COR-L47 (cell line): ENCODE measurements around the gene B9D2.
"Not testable (repeated sequence)": the region's sequence is repeated elsewhere in the genome, so short reads cannot be mapped to it uniquely, and the experiment has no call there.

ENCODE experiments used
- DNase-seq: peaks from one replicate; lab custom pipeline; 2025; lab: John Stamatoyannopoulos, UW

Gene B9D2

DNA sequence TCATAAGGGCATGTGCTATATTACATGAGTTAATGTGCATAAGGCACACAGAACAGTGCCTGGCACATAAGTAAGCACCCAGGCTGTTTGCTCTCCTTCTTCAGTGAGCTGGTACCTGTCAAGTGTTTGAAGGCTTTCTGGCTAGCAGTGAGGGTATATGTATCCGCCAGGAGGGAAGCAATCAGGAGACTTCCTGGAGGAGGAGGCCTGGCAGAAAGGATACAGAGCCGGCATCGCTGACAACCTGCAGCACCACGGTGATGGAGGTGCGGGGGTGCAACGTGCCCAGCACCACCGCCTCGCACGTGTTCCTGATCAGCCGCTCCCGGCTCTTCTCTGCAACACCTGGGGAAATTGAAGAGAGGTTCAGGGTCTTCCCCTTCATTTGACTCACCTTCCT lies 27.7 kb upstream of the B9D2 start:
- DNase-seq = no peak

DNA sequence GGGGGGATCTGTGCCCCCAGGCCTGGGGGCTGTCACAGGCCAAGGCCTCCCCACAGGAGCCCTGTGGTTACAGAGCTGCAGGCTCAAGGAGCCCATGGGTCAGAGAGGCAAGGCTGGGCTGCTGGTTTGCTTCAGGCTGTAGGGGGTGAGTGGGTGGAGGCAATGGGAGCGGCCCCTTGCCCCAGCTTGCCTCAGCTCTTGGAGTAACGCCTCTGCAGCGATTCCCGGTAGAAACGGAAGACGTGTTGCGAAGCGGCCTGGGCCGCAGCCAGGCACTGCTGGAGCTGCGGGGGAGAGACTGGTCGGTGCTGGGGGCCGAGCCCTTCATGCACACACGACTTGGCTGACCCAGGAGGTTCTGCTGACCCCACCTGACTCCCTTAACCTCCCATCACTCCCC lies 22.5 kb upstream of the B9D2 start:
- DNase-seq = no peak

DNA sequence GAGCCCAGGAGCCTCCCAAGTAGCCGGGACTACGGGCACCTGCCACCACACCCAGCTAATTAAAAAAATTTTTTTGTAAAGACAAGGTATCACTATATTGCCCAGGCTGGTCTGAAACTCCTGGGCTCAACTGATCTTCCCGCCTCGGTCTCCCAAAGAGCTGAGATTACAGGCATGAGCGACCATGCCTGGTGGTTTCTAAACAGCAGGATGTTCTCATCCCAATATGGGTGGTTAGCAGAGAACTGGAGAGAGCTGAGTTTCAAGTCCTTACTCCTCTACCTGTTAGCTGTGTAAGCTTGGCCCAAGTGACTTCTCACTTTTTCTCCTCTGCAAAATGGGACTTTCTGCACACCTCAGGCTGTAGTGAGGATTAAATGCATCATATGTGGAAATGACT lies 20.4 kb upstream of the B9D2 start:
- no peak for DNase-seq

DNA sequence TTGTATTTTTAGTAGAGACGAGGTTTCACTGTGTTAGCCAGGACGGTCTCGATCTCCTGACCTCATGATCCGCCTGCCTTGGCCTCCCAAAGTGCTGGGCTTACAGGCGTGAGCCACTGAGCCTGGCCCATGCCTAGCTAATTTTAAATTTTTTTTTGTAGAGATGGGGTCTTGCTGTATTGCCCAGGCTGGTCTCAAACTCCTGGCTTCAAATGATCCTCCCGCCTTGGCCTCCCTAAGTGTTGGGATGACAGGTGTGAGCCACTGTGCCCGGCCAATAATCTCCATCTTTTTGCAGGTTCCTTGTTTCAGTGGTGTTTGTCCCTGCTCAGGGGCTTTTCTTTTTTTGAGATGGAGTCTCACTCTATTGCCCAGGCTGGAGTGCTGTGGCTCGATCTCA lies 17.6 kb upstream of the B9D2 start:
- not testable (repeated sequence) for DNase-seq

DNA sequence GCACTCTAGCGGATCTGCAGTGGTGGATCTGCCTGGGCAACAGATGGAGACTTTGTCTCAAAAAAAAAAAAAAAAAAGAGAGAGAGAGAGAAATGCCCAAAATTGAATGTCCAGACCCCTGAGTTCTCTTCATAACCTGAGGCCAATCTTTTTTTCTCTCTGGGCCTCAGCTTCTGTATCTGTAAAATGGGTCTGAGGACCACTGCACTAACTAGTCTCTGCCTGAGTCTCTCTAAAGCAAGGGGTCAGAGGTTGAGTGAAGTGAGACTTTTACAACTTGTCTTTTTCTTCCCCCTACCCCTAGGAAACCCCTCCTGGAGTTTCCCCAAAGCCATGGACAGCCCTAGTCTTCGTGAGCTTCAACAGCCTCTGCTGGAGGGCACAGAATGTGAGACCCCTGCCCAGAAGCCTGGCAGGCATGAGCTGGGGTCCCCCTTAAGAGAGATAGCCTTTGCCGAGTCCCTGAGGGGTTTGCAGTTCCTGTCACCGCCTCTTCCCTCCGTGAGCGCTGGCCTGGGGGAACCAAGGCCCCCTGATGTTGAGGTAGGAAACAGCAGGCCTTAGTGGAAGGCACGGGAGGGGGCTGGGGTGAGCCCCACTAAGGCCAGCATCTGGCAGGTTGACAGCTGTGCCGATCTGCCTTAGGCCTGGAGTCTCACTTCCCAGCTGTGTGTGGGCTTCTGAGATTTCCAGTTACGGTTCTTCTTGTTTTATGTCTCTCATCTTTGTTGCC lies 14.2 kb upstream of the B9D2 start:
- no peak for DNase-seq

DNA sequence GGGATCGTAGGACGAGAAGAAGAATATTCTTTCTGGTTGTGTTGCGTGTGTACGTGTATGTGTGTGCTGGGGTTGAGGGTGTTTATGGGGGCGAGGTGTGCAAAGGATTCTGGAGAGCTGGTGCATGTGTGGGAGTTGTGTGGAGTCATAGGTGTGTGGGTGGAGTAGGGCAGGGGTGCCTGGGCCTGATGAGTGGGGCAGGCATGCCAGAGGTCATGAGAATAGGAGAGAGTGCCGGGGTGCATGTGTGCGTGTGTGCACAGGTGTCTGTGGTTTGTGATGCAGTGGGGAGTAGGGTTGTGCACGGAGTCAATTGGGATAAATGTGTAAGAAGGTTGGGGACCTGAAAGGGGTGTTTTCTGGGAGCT lies 13.0 kb upstream of the B9D2 start:
- DNase-seq = no peak

DNA sequence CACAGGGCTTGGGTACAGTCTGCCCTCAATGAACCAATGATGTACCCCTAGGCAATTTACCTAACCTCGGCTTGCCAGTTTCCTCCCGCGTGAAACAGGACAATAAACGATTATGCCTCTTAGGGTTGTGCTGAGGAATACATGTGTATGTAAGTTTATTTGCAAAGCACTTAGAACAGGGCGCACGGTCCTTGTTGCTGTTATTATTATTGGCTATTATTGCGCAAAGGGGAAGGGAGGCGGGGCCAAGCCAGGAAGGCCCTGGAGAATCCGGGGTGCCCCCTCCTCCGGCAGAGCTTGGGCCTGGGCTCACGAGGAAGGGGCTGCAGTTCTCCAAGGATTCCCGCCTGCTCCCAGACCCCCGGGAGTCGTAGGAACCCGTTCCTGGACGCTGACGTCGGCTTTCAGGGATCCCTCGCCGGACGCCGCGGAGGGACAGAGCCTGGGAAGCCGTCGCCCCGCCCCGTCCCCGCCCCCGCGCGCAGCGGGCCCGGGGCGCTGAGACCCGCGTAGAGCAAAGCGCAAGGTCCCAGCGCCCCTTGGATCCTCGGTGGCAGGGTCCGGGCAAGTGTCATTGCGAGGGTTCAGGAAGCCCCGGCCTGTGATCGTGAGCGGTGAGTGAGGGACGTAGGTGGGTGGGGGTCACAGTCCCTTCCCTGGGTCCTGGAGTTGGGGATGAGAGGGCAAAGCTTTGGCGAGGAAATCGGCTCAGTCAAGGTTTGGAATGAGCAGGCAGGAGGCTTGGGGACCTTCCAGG lies 12.5 kb upstream of the B9D2 start, which contains the start of gene TMEM91:
TSS of gene TMEM91 (plus strand) at position 293 of the 757 bp plus-strand sequence. CDS start 1,777 bp downstream, outside the sequence.
- DNase-seq = no peak

DNA sequence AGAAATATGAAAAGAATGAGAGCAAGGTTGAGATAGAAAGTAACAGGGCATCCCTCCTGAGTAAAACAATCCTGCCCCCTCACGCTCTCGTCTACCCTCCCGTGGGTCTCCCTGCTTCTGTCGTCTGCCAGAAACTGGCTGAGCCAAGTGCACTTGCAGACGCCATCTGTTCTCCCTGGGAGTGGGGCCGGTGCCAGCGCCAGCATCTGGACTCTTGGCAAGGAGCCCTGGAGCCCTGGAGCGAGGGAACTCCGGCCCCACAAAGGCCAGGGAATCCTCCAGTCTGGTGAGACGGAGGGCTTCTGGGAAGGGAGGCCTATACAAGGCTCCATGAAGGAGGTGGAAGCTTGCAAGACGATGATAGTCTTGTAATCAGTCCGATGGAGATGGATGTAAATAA lies 10.0 kb upstream of the B9D2 start:
- peak; percentile 95 for DNase-seq

DNA sequence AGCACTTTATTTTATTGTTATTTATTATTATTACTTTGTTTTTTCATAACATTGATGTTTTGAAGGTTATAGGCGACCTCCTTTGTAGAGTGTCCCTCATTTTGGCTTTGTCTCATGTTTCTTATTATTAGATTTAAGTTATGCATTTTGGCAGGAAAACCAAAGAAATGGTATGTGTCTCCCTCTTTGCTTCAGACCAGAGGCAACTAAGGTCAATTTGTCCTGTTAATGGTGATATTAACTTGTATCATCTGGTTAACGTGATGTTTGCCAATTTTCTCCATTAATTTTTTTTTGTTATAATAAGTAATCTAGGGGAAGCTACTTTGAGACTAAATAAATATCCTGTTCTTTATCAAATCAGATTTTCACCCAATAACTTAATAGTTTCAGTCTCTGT lies 8.6 kb upstream of the B9D2 start:
- DNase-seq = no peak

DNA sequence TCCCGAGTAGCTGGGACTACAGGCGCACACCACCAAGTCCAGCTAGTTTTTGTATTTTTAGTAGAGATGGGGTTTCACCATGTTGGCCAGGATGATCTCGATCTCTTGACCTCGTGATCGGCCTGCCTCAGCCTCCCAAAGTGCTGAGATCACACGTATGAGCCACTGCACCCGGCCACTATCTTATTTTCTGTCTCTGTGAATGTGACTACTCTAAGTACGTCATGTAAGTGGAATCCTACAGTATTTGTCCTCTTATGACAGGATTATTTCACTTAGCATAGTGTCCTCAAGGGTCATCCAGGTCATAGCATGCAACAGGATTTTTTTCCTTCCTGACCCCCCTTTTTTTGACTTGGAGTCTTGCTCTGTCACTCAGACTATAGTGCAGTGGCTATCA lies 7.6 kb upstream of the B9D2 start:
- no peak for DNase-seq

DNA sequence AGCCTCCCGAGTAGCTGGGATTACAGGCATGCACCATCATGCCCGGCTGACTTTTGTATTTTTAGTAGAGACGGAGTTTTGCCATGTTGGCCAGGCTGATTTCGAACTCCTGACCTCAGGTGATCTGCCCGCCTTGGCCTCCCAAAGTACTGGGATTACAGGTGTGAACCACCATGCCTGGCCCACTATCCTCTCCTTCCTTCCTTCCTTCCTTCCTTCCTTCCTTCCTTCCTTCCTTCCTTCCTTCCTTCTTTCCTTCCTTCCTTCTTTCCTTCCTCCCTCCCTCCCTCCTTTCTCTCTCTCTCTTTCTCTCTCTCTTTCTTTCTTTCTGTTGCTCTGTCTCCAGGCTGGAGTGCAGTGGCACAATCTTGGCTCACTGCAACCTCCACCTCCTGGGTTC lies 7.2 kb upstream of the B9D2 start:
- not testable (repeated sequence) for DNase-seq

DNA sequence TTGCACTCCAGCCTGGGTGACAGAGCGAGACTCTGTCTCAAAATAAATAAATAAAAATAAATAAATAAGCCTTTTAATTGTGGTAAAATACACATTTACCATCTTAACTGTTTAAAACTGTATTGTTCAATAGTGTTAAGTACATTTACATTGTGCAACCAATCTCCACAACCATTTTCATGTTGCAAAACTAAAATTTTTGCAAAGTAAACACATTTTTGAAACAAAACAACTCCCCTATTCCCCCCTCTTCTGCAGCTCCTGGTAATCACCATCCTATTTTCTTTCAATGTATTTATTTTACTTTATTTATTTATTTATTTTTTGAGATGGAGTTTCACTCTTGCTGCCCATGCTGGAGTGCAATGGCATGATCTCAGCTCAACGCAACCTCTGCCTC lies 5.8 kb upstream of the B9D2 start:
- no peak for DNase-seq

DNA sequence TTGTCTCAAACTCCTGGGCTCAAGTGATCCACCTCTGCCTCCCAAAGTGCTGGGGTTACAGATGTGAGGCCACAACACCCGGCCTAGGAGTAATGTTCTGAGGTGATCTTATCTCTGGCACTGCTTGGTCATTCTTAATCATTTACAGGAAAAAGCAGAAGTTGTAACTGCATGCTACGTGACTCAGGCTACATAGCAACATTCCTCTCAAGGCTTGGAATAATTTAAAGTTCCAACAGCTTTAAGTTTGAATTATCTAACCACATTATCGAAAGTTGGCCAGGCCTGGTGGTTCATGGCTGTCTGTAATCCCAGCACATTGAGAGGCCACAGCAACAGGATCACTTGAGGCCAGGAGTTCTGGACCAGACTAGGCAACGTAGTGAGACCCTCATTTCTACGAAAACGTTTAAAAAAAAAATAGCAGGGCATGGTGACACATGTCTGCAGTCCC lies 3.9 kb upstream of the B9D2 start:
- DNase-seq = no peak

DNA sequence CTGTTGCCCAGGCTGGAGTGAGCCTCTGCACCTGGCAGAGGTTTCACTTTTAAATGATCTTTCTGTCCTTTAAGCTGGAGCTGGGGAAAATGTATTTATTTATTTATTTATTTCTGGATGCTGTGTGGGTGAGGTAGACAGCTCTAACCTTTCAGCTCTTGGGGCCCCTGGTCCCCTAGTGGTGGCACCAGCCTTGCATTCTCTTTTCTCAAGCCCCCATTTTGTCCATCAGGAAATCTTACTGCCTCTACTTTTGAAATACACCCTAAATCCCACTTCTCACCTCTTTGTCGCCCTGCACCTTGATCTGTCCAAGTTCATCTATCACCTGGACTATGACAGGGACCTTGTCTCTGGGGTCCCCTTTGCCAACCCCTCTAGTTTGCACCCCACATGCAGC lies 2.1 kb upstream of the B9D2 start:
- DNase-seq = no peak

DNA sequence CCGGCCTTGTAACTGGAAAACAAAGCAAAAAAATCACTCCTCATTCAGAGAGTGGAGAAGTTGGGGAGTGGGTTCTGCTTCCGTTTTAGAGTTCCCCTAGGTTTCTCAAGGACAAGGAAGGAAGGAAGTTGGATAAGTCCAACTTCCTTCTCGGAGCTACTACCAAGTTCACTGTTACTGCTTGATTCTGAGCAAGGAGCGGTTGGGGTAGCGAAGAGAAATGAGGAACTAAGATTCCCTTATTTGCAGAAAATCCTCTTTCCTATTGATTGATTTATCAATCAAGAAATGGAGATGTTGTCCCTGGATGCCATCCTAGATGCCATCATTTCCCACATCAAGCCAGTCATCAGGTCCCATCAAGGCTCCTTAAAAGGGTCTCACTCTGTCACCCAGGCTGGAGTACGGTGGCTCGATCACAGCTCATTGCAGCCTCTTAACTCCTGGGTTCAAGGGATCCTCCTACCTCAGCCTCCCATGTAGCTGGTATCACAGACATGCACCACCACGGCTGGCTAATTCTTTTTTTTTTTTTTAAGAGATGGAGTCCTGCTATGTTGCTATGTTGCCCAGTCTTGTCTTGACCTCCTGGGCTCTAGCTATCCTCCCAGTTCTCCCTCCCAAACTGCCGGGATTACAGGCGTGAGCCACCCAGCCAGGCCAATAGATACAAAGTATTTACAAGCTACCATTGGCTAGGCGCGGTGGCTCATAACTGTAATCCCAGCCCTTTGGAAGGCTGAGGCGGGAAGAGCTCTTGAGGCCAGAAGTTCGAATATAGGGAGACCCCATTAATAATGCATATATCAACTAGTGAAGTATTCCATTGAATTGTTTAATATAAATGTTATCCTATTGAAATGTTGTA lies 809 bp upstream of the B9D2 start:
- DNase-seq = no peak

DNA sequence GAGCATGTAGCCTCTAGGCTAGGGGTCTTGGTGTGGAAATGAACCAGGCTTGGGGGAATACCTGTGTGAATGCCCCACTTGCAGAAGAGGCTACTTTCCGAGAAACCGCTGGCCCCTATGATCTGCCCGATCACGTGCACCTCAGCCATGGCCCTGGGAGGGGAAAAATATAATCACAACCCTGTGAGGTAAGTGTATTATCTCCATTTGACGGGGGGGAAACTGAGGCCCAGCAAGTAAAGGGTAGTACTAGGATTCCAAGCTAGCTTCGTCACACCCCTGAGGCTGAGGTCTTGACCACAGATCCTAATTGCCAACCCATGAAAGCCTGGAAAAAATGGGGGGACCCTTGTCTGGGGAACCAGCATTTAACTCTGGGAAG lies 587 bp downstream of the B9D2 start:
- no peak for DNase-seq

DNA sequence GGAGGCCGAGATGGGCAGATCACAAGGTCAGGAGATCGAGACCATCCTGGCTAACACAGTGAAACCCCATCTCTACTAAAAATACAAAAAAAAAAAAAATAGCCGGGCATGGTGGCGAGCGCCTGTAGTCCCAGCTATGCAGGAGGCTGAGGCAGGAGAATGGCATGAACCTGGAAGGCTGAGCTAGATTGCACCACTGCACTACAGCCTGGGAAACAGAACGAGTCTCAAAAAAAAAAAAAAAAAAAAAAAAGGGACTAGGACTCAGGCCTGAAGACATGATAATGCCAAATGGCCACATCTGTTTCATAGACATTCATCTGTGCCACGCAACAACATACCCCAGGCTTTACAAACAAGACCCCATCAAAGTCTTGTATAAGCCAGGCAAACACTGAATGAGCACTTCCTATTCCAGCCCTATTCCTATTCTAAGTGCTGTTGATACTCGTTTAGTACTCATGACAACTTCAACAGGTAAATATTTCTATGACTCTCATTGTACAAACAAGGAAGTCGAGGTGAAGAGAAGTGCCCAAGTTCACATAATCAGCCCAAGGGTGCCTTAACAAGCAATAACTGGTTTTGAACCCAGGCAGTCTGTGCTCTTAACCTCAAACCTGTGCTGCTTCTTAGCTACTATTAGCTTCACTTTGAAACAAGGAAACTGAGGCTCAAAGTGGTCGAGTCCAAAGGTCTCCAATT lies 1.7 kb downstream of the B9D2 start:
- no peak for DNase-seq

DNA sequence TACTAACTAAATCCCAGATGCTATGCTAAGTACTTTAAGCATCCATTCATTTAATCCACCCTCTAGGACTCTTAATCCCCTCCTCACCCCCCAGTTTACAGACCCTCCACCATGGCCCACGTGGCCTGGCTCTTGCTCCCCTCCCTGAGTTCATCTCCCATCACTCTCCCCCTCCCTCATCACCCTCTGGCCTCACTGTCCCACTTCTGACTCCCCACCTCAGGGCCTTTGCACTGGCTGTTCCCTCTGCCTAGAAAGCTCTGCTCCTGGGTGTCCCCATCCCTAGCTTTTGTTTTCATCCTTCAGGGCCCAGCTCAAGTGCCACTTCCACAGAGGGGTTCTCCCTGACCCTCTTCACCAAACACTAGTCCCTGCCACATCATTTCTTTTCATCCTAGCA lies 4.2 kb downstream of the B9D2 start:
- DNase-seq = no peak

DNA sequence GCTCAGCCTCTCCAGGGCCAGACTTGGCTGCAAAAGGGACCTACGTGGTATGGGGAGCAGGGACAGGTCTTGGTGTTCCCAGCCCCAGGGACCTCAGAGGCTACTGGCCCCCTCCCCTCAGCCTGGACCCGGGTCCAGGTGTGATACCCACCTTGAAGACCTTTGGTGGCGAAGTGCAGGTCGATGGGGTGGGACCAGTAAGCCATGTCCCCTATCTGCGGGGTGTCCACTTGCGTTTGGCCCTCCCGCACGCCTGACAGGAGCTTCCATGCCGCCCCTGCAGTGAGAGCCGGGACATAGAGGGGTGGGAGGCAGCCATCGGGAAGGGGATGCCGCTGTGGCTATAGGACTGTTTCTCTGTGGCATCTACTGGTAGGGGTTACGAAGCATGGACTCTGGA lies 6.2 kb downstream of the B9D2 start:
- DNase-seq = no peak

DNA sequence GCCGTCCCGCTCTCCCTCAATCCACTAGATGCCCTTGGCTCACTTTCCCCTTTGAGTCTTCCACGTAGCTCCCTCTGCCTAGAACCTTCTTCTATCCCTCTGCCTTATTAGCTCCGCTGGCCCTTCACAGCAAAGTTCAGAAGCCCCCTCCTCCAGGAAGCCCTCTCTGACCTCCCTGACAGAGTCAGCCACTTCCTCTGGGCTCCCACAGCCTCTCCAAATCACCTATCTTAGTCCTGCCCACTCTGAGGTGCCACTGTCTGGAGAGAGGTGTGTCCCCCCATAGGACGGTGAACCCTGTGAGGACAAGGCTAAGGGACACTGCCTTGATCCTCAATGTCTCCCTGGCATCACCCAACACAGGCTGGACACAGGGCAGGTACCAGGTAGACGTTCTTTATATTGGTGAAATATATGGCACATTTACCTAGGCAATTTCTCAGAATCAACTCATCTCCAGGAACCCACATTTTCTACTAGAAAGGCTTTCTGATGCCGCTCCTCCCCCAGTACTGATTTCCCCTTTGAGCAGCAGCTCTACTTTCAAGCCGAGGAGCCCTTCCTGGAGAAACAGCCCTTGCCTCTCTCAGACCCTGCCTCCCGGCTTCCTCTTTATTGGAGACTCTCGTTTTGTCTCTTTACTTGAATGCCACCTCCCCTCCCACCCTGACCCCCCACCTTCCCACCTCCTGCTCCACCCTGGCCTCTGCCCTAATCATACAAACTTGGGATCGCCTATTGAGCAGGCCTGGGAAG lies 6.8 kb downstream of the B9D2 start:
- no peak for DNase-seq

DNA sequence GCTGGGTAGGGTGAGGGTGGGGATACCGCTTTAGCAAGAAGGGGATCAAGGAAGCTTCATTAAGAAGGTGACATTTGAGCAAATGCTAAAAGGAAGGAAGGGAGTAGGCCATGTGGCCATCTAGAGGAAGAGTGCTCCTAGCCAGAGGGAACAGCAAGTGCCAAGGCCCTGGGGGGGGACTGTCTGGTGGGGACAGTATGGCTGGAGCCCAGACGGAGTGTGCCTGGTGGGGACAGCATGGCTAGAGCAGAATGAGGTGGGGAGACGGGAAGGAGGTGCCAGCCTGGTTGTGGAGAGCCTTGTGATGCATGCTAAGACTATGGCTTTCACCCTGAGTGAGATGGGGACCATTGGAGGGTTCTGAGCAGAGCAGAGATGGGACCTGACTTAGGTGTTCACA lies 8.1 kb downstream of the B9D2 start:
- no peak for DNase-seq
